Measurements from ENCODE around the gene CTTNBP2.

The CTTNBP2 gene

DNA sequence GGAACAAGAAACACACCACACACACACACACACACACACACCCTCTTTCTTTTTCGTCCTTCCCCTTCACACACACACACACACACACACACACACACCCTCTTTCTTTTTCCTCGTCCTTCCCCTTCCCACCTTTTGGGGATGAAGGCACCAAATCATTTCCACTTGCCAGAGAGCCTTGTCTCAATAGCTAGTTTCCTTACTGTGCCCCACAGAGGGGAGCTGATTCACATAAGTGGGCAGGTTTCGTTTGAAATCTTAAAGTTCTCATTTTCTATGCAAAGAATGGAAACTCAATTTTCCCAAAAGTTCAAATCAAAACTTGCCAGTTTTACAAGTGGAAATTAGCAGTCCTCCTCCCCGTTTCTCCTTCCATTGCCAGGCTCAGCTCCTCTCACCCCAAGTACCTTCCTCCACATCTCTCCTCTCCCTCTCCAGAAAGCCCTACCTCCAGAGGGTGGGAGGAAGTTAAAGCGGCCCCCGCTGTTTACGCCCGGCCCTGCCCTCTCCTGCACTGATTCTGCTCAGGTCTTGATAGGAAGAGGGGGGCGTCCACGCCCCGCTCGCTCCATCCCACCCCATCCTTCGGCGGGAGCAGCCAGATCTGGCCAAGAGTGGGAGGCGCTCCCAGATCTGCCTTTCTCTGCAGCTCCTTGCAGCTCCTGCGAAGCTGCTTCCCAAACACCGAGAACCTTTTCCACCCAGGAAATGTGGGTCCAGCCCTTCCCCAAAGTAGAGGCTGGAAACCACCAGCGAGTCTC lies 1.3 kb downstream of the CTTNBP2 start:
- DNase-seq, result no peak

DNA sequence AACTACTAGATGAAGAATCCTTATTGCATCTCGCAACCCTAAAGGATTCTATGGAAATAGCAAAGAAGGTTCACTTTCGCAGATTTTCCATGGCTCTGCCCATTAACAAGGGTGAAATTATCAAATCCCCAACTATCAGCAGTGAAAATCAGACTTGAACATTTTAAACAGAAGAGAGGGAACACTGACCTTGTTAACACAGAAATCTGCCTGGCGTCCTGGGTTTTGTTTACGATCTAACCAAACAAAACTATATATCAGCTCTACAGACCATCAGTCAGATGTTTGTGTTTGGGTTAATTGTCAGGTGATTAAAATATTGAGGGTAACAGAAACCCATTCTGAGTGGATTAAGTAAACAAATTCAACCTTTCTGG lies 1.9 kb downstream of the CTTNBP2 start:
- DNase-seq, result no peak

- no peak for DNase-seq
These were observed 2.7 kb downstream of the CTTNBP2 start for GRCh38 chr7:117870448-117871130.

DNA sequence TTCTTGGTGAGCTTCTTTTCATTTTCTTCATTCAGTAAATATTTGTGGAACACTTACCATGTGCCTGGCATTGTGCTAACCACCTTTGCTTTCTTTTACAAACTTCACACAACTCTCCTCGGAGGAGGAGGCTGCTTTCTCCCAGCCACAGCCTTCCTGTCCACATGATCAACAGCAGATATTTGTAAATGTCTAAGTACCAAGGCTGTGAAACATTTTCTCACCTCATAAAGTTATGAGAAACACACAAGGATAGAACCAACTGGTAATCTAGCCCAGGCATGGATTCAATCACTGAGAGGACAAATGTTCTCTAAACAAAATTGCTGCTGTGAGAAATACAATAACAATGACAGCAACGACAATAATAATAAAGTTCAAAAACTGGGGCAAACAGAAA lies 3.9 kb downstream of the CTTNBP2 start:
- no peak for DNase-seq

- no peak for DNase-seq
These were observed 9.6 kb downstream of the CTTNBP2 start for GRCh38 chr7:117863618-117864017.

DNA sequence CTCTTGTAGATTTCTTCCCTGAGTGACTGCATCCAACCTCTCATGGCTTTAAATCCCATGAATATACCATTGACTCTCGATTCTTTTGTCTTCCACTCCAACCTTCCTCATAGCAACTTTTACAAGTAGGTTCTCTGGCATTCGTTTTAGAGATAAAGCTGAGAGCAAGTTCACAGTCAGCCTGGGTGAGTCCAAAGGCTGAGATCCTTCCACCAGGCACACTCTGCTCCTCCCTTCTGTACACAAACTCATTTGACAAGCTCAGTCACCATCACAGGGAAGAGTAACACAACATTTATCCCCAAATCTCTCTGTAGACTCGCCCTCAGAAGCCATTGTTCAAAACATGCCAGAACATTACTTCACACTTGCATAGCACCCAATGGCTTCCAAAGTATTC lies 10.9 kb downstream of the CTTNBP2 start:
- DNase-seq, result no peak

- no peak for DNase-seq
These were observed 13.9 kb downstream of the CTTNBP2 start for GRCh38 chr7:117859246-117859812.

GRCh38 chr7:117858712-117859111 lies 14.5 kb downstream of the CTTNBP2 start:
- no peak for DNase-seq

GRCh38 chr7:117857718-117858117 lies 15.5 kb downstream of the CTTNBP2 start:
- DNase-seq, result no peak

- no peak for DNase-seq
These were observed 17.0 kb downstream of the CTTNBP2 start for GRCh38 chr7:117856196-117856595.

DNA sequence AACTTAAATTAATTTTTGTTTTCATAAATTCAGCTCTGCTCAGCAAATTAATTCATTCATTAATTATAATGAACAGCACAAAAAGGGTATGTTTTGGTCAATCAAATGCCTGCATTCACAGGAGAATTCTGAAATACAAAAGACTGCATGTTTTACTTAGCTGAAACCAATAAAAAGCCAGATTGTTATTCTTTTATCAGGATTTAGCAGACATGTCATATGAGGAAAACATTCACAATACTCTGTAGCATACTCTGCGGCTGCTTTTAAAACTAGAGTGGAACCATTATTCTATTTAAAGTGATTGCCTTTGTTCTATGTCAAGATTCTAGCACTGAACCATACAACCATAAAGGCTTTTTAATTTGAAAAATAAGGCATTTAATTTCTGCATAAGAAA lies 19.1 kb downstream of the CTTNBP2 start:
- no peak for DNase-seq

GRCh38 chr7:117848941-117849340 lies 24.3 kb downstream of the CTTNBP2 start:
- DNase-seq, result no peak

DNA sequence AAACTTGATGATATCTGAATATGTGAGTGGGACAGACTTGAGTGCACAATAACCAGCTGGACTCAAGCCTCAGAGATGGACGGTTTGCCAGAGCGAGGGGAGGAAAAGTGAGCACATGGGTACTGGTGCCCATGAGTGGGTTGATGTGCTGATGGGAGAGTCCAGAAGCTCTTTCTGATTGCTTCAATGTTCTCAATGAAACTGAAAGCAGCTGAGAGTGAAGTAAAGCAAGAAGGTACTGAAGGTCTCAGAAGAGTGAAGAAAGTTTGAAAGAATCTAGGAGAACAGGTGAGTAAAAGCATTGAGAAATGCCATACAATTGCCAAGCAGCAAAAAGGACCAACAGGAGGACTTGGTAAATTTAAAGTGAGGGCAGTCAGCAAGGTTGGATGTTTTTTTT lies 28.6 kb downstream of the CTTNBP2 start:
- no peak for DNase-seq

DNA sequence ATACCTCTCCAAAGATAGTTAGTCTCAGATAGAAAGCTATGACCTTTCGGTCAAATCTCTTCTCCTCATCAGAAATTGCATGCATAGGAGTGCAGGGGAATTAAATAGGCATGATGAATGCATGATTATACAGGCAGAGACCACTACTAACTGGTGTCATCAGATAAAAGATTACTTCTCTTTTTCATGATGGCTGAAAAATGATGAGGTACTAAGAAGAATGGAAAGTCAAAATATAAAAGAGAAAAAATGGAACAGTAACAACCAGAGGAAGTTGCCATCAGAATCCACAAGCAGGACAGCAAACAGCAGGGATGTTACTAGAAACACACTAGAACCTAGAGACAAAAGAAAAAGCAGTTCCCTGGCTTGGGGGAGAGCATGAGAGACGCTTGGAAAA lies 31.6 kb downstream of the CTTNBP2 start:
- DNase-seq, result no peak

DNA sequence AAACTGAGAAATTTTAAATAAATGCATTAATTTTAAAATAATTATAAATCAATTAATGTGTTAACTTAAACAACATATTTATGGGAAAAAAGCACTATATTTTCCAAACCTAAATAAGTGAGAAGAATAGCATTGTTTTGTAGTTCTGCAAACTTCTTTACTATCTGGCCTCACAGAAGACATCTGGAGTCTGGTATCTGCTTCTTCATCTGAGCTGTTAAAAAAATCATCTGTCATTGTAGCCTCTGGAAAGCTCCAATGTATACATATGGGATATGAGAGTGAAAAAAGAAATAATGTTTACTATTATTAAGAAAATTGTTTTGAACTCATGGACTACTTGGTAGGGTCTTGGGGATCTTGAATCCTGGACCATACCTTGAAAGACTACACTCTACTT lies 32.2 kb downstream of the CTTNBP2 start:
- no peak for DNase-seq

GRCh38 chr7:117839507-117839906 lies 33.7 kb downstream of the CTTNBP2 start:
- no peak for DNase-seq

GRCh38 chr7:117837841-117838240 lies 35.4 kb downstream of the CTTNBP2 start:
- DNase-seq, result no peak

DNA sequence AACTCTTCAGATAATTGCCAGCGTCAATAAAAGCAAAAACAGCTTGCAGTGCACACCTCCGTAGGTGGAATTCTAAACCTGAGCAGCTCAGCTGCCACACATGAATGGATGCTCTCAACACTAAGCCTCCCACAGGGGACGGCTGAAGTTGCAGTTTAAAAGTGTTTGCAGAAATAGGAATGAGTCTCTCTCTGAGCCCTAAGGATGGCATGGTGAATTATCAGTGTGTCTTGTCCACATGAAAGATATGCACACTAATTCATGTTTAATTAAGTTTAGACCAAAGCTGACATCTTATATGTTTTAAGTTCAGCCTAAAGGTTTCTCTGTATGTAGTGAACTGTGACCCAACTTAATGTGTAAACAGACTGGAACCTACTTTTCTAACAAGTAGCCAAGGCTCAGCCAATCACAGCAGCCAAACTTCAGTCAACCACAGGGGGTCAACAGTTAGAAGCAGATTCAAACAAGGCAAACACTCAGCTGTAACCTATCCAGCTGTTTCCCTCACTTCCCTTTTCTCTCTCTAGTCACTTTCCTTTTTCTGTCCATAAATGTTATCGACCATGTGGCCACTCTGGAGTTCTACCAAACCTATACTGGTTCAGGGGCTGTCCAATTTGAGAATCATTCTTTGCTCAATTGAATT lies 38.1 kb downstream of the CTTNBP2 start:
- DNase-seq, result no peak

GRCh38 chr7:117830422-117830954 lies 42.8 kb downstream of the CTTNBP2 start:
- no peak for DNase-seq

- no peak for DNase-seq
These were observed 43.7 kb downstream of the CTTNBP2 start for GRCh38 chr7:117829450-117830117.

DNA sequence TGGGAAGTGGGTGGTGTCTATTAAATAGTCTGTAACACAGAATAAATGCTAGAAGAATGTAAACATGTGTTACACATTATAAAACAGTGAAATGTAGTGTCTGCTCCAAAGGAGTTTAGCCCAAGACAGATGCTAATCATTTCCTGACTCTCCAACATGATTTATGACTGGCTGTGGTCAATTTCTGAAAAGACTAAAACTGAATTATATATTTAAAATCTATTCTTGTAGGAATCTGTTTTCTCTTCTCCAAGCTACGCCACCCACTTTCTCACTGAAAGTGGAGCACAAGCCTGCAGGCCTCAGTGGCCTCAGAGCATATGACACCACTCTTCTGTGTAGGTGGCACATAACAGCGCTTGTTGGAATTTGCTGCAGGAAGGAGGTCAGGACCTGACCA lies 44.4 kb downstream of the CTTNBP2 start:
- DNase-seq, result no peak

DNA sequence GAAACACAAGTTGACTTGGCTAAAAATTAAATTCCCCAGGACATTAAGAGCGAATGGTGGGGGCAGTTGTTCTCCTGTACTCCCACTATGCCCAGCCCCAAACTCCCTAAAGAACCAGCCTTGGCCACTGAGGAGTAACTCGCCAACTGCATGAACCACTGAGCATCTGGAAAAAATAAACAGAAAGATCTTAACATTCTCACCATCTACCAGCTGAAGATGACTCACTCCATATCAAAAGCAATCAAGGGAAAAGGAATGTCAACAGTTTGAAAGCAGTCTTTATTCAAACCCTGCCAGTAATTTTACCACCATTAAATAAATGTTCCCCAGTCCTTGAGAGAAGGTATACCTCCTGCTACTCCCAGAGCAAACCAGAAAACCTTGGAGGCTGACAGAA lies 45.4 kb downstream of the CTTNBP2 start:
- DNase-seq, result no peak

- no peak for DNase-seq
These were observed 48.1 kb downstream of the CTTNBP2 start for GRCh38 chr7:117825132-117825531.

All from activated CD4-positive, alpha-beta T cell treated with anti-CD3 and anti-CD28 coated beads for 4 hours (primary cell).